Epithelial cell of proximal tubule (primary cell): ENCODE results near the gene VAX1. TPM values are rescaled to one million over a fixed set of nuclear protein-coding genes. Genes with fewer than 3 reads are reported as not detected.
A peak's percentile ranks its signal among the peaks of the same experiment; 100 is the strongest.

Source experiments
- DNase-seq: peaks from one replicate; pipeline ENCODE4 v3.0.0-alpha.2; 2011; ENCODE audit warnings: low read depth
- H3K4me3 ChIP-seq: 2 replicates; pipeline ENCODE4 v1.5.1; 2011; ENCODE audit warnings: low read depth, mild to moderate bottlenecking, low read length
- CTCF ChIP-seq: conservative IDR thresholded peaks from 2 replicates; pipeline ENCODE4 v1.5.1; 2012; ENCODE audit warnings: low read depth, mild to moderate bottlenecking, low read length
- total RNA-seq: library from RNA; depleted of rRNA; stranded (reverse); fragments of >200 nt; gene quantifications from 2 replicates; pipeline ENCODE4 v1.2.3, GENCODE V29; 2015

Gene VAX1
- total RNA-seq, 1 donor from 2014 or later: not detected

- DNase-seq: no peak
- peak; percentile 92 for TF ChIP-seq CTCF
- H3K4me3 ChIP-seq: peak overlapping the region; percentile 56
Measured at GRCh38 chr10:117175901-117176534, 37.9 kb upstream of the VAX1 start.

- DNase-seq: no peak
- no peak for TF ChIP-seq CTCF
- H3K4me3 ChIP-seq: peak overlapping the region; percentile 56
Measured at GRCh38 chr10:117175215-117175900, 37.3 kb upstream of the VAX1 start.

GRCh38 chr10:117174439-117175214 lies 36.6 kb upstream of the VAX1 start:
- peak overlapping the region; percentile 56 for H3K4me3 ChIP-seq
- no peak for DNase-seq
- TF ChIP-seq CTCF: peak; percentile 97

- no peak for DNase-seq
- no peak for TF ChIP-seq CTCF
- H3K4me3 ChIP-seq: no peak overlapping the region
Measured at GRCh38 chr10:117170244-117170643, 32.2 kb upstream of the VAX1 start.

GRCh38 chr10:117169480-117169879 lies 31.4 kb upstream of the VAX1 start:
- DNase-seq: no peak
- no peak for TF ChIP-seq CTCF
- no peak overlapping the region for H3K4me3 ChIP-seq

- no peak for TF ChIP-seq CTCF
- no peak overlapping the region for H3K4me3 ChIP-seq
- DNase-seq: no peak
Measured at GRCh38 chr10:117168729-117169128, 30.7 kb upstream of the VAX1 start.
